IPS-18c (cell line): Measurements from ENCODE around the gene KIF18A.
A peak's percentile ranks its signal among the peaks of the same experiment; 100 is the strongest.
"Not testable (repeated sequence)": the region's sequence is repeated elsewhere in the genome, so short reads cannot be mapped to it uniquely, and the experiment has no call there.

Experiments
- H3K4me3 ChIP-seq: 2 replicates; pipeline ENCODE4 v1.7.0; 2013; ENCODE audit warnings: low read depth, mild to moderate bottlenecking, low read length, moderate library complexity; ENCODE audit not compliant: insufficient read depth
- H3K9me3 ChIP-seq: one replicate; pipeline ENCODE4 v1.6.1; 2013; ENCODE audit warnings: mild to moderate bottlenecking, low read length, moderate library complexity; ENCODE audit not compliant: control insufficient read depth, insufficient read depth

The KIF18A gene

DNA sequence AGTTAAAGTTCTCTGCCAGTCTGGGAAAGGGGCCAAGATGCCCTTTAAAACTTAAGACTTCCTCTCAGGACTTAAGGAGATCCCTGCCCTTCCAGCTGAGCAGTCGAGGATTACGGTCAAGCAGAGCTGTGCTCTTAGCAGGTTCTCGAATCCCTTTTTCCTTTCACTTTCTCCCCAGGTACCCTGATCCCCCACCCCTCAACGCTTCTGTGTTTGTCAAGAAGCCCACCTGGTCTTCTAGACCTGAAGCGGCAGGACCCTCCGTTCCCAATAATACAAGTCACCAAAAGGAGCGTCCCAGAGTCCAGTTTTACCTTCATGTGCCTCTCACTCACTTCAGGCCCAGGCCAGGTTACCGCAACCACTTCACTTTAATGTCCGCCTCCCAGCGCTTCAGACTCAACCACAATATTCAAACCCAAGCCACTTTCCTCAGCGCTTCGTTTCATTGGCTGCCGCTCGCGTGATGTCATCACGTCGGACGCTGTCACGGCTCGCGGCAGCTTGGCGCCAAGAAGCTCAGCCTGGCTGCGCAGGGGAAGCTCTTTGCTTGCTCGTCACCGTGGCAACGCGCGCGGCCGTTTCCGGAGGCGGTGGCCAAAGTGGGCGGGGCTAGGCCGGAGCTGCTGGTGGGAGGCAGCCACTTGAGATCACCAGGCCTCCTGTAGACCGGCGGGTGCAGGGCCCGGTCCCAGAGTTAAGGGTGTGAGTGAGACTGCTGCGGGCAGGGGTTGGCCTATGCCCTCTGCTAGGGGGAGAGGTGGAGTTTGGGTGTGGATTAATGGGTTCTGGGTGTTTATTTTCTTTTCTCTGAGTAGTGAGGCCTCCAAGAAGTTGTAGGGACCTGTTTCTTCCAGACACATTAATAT, at the start of gene KIF18A, which contains the start of gene METTL15:
Gene KIF18A (minus strand): TSS at position 407 of the 869 bp plus-strand sequence. CDS start 10,209 bp downstream, outside the sequence.
Gene METTL15 (plus strand): TSS at position 639 of the 869 bp plus-strand sequence. CDS start 4,947 bp downstream, outside the sequence.
- no peaks in the 10 kb centered on the region for H3K9me3 ChIP-seq
- H3K4me3 ChIP-seq: peak within 1 kb of the TSS; percentile 80

DNA sequence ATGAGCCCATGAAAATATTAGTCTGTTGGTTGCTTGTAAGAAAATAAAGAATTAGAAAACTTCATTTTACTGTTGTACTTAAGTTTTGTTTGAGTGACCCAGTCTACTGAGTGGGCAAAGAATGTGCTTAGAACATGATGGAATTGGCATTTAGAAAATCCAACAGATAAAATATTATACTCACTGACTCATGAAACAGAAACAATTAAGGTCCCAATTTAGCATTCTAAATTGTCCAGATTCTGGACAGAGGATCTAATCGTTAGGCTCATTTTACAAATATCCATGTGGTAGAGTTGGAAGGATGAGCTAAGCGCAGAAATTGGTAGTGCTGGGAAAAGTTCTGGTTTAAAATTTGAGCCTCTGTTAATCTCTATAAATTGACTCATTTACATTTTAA, 45.6 kb upstream of the KIF18A start:
- H3K4me3 ChIP-seq: no peak overlapping the region

DNA sequence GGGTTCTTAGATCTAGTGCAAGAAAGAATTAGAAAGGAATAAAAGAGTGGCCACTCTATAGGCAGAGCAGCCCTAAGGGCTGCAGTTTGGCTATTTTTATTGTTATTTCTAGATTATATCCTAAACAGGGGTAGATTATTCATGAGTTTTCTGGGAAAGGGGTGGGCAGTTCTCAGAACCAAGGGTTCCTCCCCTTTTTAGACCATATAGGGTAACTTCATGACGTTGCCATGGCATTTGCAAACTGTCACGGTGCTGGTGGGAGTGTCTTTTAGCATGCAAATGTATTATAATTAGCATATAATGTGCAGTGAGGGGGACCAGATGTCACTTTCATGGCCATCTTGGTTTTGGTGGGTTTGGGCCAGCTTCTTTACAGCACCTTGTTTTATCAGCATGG, 44.8 kb upstream of the KIF18A start:
- Histone ChIP-seq H3K4me3 (no peak overlapping the region), H3K9me3 (no peaks in the 10 kb centered on the region)

More for the DNA sequence above, 45.6 kb upstream of the KIF18A start:
- no peaks in the 10 kb centered on the region for H3K9me3 ChIP-seq

- Histone ChIP-seq H3K9me3 (no peaks in the 10 kb centered on the region), H3K4me3 (no peak overlapping the region)
These were observed 38.3 kb upstream of the KIF18A start for GRCh38 chr11:28146123-28146751.

DNA sequence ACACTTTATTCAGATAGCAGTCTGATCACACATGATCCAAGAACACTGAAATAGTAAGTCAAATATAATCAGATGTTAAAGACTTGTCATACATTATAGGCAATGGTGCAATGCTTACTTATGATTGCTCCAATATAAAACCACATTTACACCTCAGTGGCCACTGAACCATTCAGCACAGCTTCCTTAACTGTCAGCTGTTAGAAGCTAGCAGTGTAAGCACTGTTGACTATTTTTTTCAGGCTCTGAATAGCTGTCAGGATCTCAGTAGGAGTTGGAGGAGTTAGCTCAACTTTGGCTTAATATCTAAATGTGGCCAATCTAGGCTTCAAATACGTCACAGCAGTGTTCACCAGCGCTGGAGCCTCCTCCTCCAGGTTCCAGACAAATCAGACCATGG, 36.9 kb upstream of the KIF18A start:
- H3K4me3 ChIP-seq: no peak overlapping the region

GRCh38 chr11:28142724-28143123, 34.8 kb upstream of the KIF18A start:
- Histone ChIP-seq H3K4me3 (no peak overlapping the region), H3K9me3 (peaks cover 4% of the 10 kb centered on the region)

More for the DNA sequence above, 36.9 kb upstream of the KIF18A start:
- no peaks in the 10 kb centered on the region for H3K9me3 ChIP-seq

DNA sequence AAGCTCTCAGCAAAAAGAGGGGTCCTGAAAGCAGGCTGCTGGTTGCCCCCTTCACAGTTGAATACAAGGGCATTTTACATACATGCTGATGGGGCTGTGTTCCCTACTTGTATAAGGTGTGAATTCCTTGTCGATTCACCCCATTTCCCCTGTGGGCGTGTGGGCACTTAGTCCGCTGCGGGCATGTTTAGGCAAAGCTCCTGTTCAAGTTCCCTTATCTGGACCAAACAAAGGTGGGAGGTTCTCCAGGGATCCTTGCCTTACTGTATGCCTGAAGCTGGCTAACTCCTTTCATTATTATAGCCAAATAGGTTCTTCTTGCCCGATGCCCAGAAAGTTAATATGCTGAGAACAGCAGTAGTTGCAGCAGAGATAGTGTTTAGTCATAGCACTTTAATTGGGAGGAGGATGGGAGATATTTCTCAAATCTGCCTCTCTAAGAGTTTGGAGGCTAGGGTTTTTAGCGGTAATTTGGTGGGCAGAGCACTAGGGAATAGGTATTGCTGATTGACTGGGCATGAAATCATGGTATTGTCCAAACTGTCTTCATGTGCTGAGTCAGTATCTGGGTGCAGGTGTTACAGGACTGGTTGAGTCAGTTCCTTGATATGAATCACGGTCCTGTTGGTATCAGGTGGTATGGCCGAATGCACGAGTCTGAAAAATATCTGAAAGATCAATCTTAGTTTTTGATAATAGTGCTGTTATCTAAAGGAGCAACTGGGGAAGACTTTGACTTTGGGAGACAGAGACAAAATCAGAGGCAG, 32.9 kb upstream of the KIF18A start:
- Histone ChIP-seq H3K9me3 (peaks cover 7% of the 10 kb centered on the region), H3K4me3 (no peak overlapping the region)

DNA sequence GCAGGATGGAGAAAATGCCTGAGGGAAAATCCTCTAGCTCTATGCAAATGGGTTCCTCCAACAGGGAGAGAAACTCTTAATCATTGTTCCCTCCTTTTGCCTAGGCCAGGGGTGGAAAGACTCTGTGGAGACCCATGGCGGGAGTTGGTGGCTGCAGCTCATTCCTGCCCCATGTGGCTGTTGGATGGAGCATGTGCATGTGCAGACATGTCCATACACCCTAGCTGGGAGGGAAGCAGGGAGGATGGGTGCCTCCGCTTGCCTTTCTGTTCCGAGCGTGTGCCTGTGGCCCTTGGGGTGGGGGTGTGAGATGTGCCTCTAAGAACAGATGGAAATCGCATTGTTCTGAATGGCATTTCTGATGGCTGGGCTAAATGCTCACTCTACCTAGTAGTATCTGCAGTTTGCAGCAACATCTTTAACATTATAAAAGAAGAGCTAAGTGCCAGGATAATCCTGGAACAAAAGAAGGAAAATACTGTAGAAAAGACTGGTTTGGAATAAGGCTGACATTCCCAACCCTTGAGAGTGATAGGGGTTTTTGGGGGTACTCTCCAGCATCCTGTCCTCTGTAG, 32.0 kb upstream of the KIF18A start:
- no peak overlapping the region for H3K4me3 ChIP-seq
- H3K9me3 ChIP-seq: peaks cover 7% of the 10 kb centered on the region

DNA sequence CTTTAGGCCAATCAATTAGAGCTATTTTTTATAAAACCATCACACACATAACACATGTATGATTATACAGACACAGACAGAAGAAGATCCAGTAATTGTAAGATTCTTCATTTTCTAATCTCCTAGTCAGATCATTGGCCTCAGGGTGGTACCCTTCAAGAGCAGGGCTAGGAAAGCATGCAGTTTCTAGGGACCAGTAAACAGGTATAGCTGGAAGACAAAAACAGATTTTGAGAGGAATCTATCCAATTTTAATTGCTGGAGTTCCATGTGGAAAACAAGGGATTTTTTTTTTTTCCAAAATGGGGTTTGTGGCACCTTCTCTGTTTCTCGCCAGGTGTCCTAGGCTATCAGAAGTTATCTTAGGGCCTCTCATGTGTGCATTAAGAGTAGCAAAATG, 29.9 kb upstream of the KIF18A start:
- Histone ChIP-seq H3K4me3 (no peak overlapping the region), H3K9me3 (peaks cover 7% of the 10 kb centered on the region)

DNA sequence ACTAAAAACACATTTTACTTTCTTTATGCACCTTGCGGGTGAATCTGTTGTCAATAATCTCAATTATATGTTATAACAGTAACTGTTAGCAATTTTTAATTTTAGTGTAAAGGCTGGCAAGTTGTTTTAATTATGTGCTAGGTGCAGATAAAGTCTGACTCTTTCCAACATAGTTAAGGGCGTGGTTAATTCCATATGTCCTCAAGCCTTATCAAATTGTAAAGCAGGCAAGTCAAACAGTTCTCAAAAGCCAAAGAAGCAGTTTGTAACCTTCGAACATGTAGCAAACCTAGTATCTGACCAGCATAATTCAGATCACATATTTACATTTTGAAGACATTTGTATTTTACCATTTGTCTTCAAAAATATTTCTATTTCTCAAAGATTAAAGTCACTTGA, 29.4 kb upstream of the KIF18A start:
- Histone ChIP-seq H3K9me3 (peaks cover 7% of the 10 kb centered on the region), H3K4me3 (no peak overlapping the region)

DNA sequence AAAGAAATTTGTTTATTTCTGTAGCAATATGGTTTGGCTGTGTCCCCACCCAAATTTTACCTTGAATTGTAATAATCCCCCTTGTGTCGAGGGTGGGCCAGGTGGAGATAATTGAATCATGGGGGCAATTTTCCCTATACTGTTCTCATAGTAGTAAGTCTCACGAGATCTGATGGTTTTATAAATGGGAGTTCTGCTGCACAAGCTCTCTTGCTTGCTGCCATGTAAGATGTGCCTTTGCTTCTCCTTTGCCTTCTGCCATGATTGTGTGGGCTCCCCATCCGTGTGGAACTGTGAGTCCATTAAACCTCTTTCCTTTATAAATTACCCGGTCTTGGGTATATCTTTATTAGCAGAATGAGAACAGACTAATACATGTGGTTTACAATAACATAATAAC, 28.2 kb upstream of the KIF18A start:
- not testable (repeated sequence) for H3K4me3 ChIP-seq, H3K9me3 ChIP-seq

DNA sequence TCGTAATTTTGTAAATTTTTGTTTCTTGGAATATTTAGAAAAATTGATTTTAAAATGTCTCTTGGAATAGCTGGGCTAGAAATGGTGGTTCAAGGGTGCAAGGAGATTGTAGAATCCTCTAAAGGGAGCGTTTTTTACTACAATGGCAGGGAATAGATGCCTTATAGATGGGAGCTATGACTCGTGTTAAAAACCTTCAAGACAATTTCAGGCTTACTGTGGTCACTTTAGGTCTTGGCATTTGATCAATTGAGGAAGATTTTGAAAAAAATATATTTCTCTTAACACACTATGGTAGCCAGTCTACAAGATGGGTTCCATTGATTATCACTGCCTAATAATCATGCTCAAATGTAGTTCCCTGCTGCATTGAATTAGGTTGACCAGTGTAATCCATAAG, 25.2 kb upstream of the KIF18A start:
- H3K4me3 ChIP-seq: no peak overlapping the region

DNA sequence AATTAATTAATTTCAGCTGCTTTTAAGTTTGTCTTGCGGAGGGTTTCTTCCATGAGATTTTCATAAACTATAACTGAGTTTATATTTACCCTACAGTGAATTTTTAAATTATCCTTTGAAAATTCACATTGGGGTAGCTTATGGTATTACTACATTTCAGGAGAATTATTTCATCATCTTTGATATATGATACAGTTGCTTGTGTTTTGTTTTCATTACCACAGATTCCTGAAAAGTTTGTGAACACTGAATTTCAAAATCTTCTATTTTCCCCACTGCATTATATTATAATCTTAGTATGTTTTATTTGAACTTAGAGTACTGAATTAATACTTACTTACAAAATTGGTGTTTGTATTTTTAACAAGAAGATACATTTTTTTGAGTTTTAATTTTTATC, 24.6 kb upstream of the KIF18A start:
- peaks cover 3% of the 10 kb centered on the region for H3K9me3 ChIP-seq
- H3K4me3 ChIP-seq: no peak overlapping the region

More for the DNA sequence above, 25.2 kb upstream of the KIF18A start:
- peaks cover 3% of the 10 kb centered on the region for H3K9me3 ChIP-seq

GRCh38 chr11:28123151-28123581, 15.2 kb upstream of the KIF18A start:
- H3K4me3 ChIP-seq: no peak overlapping the region

GRCh38 chr11:28117712-28118111, 9.8 kb upstream of the KIF18A start:
- no peaks in the 10 kb centered on the region for H3K9me3 ChIP-seq
- no peak overlapping the region for H3K4me3 ChIP-seq

More at GRCh38 chr11:28123151-28123581, 15.2 kb upstream of the KIF18A start:
- H3K9me3 ChIP-seq: no peaks in the 10 kb centered on the region

DNA sequence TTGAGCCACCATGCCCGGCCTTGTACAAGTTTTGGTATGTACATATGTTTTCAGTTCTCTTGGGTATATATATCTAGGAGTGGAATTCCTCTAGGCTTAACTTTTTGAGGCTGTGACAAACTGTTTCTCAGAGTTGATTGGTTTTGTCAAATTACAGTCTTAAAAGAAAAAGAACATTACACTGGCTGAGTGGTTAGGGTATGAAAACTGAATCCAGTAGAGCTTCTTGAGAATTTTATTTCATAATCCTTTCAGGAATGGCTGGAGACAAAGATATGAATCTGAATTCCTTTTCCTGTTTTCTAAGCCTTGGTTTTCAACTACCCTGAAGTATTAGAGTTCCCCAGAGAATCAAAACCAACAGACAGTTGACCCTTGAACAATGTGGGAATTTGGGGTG, 6.8 kb upstream of the KIF18A start:
- Histone ChIP-seq H3K9me3 (no peaks in the 10 kb centered on the region), H3K4me3 (no peak overlapping the region)

DNA sequence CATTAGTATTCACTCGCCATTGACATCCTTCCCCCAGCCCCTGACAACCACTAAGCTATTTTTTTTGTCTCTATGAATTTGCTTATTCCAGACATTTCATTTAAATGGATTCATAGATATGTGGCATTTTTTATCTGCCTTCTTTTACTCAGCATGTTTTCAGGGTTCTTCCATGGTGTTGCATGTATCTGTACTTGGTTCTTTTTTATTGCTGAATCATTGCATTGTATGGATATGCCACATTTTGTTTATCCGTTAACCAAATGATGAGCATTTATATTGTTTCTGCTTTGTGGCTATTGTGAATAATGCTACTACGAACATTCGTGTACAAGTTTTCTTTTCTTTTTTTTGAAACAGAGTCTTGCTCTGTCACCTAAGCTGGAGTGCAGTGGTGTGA, 6.2 kb upstream of the KIF18A start:
- Histone ChIP-seq H3K9me3 (no peaks in the 10 kb centered on the region), H3K4me3 (no peak overlapping the region)
